Measurements from ENCODE around the gene EFCAB9. TPM values are rescaled to one million over a fixed set of nuclear protein-coding genes. Genes with fewer than 3 reads are reported as not detected.

EFCAB9 gene
- total RNA-seq, 1 donor from 2014 or later = not detected

DNA sequence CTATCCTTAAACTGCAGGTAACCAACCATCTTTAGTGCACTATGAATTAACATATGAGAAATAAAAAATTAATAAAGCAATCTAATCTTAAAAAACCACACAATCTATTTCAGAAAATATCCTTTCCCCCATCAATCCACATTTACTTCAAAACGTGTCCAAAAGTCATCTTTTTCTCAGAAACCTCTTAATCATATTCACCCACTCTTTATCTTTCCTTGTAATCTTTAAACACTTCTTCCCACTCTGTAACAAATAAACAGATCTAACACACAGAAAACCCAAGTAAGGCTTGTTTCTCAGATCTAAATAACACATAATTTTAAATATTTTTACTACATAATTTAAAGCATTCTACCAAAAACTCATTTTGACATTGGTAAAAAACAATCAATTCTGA, 44.4 kb downstream of the EFCAB9 start:
- TF ChIP-seq, protein P1, sequence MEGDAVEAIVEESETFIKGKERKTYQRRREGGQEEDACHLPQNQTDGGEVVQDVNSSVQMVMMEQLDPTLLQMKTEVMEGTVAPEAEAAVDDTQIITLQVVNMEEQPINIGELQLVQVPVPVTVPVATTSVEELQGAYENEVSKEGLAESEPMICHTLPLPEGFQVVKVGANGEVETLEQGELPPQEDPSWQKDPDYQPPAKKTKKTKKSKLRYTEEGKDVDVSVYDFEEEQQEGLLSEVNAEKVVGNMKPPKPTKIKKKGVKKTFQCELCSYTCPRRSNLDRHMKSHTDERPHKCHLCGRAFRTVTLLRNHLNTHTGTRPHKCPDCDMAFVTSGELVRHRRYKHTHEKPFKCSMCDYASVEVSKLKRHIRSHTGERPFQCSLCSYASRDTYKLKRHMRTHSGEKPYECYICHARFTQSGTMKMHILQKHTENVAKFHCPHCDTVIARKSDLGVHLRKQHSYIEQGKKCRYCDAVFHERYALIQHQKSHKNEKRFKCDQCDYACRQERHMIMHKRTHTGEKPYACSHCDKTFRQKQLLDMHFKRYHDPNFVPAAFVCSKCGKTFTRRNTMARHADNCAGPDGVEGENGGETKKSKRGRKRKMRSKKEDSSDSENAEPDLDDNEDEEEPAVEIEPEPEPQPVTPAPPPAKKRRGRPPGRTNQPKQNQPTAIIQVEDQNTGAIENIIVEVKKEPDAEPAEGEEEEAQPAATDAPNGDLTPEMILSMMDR (IDR thresholded peaks at IDR 0.05) = no peak
- H3K4me1 Mint-ChIP-seq (ENCODE audit: unreplicated experiment) = peaks cover 28% of the 10 kb centered on the region

DNA sequence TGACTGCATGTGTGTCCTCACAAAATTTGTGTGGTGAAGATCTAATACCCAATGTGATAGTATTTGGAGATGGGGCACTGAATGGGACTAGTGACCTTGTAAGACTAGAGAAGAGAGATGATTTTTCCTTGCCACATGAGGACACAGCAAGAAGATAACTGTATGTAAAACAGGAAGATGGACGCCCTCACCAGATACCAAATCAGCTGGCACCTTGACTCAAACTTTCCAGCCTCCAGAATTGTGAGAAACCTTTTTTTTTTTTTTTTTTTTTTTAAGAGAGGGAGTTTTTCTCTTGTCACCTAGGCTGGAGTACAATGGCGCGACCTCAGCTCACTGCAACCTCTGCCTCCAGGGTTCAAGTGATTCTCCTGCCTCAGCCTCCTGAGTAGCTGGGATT, 49.3 kb downstream of the EFCAB9 start:
- no peak overlapping the region for H3K27ac Mint-ChIP-seq (ENCODE audit: unreplicated experiment)
- H3K4me1 Mint-ChIP-seq (ENCODE audit: unreplicated experiment) = peaks cover 11% of the 10 kb centered on the region
- TF ChIP-seq, protein P1 (IDR thresholded peaks at IDR 0.05) = no peak
- peaks cover 10% of the 10 kb centered on the region for H3K36me3 Mint-ChIP-seq (ENCODE audit: unreplicated experiment)
- no peaks in the 10 kb centered on the region for H3K9me3 Mint-ChIP-seq (ENCODE audit: unreplicated experiment)
- DNase-seq (ENCODE audit: extremely low spot score, unreplicated experiment) = no peak
- no peak overlapping the region for H3K4me3 Mint-ChIP-seq (ENCODE audit: unreplicated experiment)
- H3K27me3 Mint-ChIP-seq (ENCODE audit: unreplicated experiment) = no peaks in the 10 kb centered on the region

More for the DNA sequence above, 44.4 kb downstream of the EFCAB9 start:
- Mint-ChIP-seq H3K4me3 (ENCODE audit: unreplicated experiment) (no peak overlapping the region), H3K36me3 (ENCODE audit: unreplicated experiment) (peaks cover 5% of the 10 kb centered on the region), H3K27me3 (ENCODE audit: unreplicated experiment) (no peaks in the 10 kb centered on the region), H3K27ac (ENCODE audit: unreplicated experiment) (no peak overlapping the region), H3K9me3 (ENCODE audit: unreplicated experiment) (no peaks in the 10 kb centered on the region)
- DNase-seq (ENCODE audit: extremely low spot score, unreplicated experiment) = no peak

GRCh38 chr5:172245046-172245445, 51.1 kb downstream of the EFCAB9 start:
- peaks cover 14% of the 10 kb centered on the region for H3K36me3 Mint-ChIP-seq (ENCODE audit: unreplicated experiment)
- H3K9me3 Mint-ChIP-seq (ENCODE audit: unreplicated experiment) = peaks cover 3% of the 10 kb centered on the region
- DNase-seq (ENCODE audit: extremely low spot score, unreplicated experiment) = no peak
- H3K4me3 Mint-ChIP-seq (ENCODE audit: unreplicated experiment) = no peak overlapping the region
- TF ChIP-seq, protein P1 (IDR thresholded peaks at IDR 0.05) = no peak
- H3K27me3 Mint-ChIP-seq (ENCODE audit: unreplicated experiment) = no peaks in the 10 kb centered on the region
- H3K27ac Mint-ChIP-seq (ENCODE audit: unreplicated experiment) = no peak overlapping the region
- peaks cover 16% of the 10 kb centered on the region for H3K4me1 Mint-ChIP-seq (ENCODE audit: unreplicated experiment)

DNA sequence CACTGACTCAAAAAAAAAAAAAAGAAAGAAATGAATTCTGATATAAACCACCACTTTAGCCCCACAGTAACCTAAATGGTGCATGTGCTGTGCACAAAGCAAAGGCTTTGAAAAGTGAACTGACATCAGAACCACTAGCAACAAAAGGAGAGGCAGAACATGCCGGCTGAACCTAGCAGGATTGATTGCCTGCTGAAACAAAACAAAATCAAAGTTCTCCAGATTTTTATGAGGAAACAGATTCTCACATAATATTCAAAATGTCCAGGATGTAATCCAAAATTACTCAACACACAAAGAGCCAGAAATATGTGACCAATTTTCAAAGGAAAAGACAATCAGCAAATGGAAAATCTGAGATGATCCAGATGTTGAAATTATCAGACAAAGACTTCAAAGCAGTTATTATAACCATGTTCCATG, 51.7 kb downstream of the EFCAB9 start:
- Mint-ChIP-seq H3K4me1 (ENCODE audit: unreplicated experiment) (peaks cover 16% of the 10 kb centered on the region), H3K4me3 (ENCODE audit: unreplicated experiment) (no peak overlapping the region), H3K9me3 (ENCODE audit: unreplicated experiment) (peaks cover 3% of the 10 kb centered on the region), H3K36me3 (ENCODE audit: unreplicated experiment) (peaks cover 19% of the 10 kb centered on the region), H3K27me3 (ENCODE audit: unreplicated experiment) (no peaks in the 10 kb centered on the region), H3K27ac (ENCODE audit: unreplicated experiment) (peak overlapping the region; percentile 5)
- TF ChIP-seq, protein P1 (IDR thresholded peaks at IDR 0.05) = no peak
- DNase-seq (ENCODE audit: extremely low spot score, unreplicated experiment) = no peak

DNA sequence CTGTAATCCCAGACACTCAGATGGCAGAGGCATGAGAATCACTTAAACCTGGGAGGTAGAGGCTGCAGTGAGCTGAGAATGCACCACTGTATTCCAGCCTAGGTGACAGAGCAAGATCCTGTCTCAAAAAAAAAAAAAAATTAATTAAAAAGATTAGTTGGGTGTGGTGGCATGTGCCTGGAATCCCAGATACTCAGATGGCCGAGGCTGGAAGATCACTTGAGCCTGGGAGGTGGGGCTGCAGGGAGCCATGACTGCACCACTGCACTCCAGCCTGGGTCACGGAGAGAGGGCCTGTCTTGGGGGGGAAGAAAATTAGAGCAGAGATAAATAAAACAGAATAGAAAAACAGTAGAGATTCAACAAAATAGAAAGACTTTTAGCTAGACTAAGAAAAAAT, 54.7 kb downstream of the EFCAB9 start:
- peaks cover 10% of the 10 kb centered on the region for H3K9me3 Mint-ChIP-seq (ENCODE audit: unreplicated experiment)
- H3K4me1 Mint-ChIP-seq (ENCODE audit: unreplicated experiment) = peaks cover 16% of the 10 kb centered on the region
- TF ChIP-seq, protein P1 (IDR thresholded peaks at IDR 0.05) = no peak
- peaks cover 33% of the 10 kb centered on the region for H3K36me3 Mint-ChIP-seq (ENCODE audit: unreplicated experiment)
- no peak for DNase-seq (ENCODE audit: extremely low spot score, unreplicated experiment)
- no peaks in the 10 kb centered on the region for H3K27me3 Mint-ChIP-seq (ENCODE audit: unreplicated experiment)
- no peak overlapping the region for H3K4me3 Mint-ChIP-seq (ENCODE audit: unreplicated experiment)
- H3K27ac Mint-ChIP-seq (ENCODE audit: unreplicated experiment) = no peak overlapping the region

All from osteocyte (in vitro differentiated cells).